ENCODE measurements around the gene TFEB. TPM values are rescaled to one million over a fixed set of nuclear protein-coding genes. Genes with fewer than 3 reads are reported as not detected.

Gene TFEB
- total RNA-seq, 1 donor from 2014 or later: 40.7 TPM

DNA sequence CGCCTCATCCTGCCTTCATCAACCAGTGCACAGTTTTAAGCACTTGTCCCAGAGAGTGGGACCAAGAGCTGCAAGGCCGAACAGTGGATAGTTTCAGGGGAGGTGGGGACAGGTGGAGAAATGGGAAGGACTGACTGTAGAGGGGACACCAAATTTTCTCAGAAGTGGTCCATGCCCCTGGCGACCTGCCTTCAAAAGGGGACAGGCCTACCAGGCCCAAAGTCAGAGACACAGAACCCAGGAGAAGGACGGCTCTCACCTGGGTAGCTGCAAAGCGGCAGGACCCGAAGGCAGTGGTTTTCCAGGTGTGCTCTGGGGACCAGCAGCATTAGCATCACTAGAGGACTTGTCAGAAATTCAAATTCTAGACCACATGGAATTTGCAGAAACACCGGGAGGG, 5.8 kb downstream of the TFEB start:
- ATAC-seq (ENCODE audit: poor library complexity) (no peak), DNase-seq (peak; percentile 40)
- intact Hi-C loops (cut with DNase I): no loop called here

DNA sequence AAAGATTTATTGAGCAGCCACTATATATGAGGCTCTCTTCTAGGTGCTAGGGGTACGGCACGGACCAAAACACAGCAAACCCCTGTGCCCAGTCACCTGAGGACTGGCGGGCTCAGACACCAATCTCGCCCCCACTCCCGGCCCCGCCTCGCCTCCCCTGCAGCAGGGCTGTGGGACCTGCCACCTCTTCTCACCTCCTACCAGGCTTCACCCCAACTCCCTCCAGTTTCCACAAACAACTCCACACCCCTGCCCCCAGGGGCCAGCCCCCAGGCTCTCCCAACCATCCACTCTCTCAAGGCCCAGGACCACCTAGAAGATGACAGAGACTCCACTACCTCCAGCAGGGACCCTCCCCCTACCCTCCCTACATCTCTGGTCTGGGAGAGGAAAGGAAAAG, 6.5 kb downstream of the TFEB start:
- peak; percentile 35 for DNase-seq
- intact Hi-C loops (cut with DNase I): no loop called here
- ATAC-seq (ENCODE audit: poor library complexity): no peak

DNA sequence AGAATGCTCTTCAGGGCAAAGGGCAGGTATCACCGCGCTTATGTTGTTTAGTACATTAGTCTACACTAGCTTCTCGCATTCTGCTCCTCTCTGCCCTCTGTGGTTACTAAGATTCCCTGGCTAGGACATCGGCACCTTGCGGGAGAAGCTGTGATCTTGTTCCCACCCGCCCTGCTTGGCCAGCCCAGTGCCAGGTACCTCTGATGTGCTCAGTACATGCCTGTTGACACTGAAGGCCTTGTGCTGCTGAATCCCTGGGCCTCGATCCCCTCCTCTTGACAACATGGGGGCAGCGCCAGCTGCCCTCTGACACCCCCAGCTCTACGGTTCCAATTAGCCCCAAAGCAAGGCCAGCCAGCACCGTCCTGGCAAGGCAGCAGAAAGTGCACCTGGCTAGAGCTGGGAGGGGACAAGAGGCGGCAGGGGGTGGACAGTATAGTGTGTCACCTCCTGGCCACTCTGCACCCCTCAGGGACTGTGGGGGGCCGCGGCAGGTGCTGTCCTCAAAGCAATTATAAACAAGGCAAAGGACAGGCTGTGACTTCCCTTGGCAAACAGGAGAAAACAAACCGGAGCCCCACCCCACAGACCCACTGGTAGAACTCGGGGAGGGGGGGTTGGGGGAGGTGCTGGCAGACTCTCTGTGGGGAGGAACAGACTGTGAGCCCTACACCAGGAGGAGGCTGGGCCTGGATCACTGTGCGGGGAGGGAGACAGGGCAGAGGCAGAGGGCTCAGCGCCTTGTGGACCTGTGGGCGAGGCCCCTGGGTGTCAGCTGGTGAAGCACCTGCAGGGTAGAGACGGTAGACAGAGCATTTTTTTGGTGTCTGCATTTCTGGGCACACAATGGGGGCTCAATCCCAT, 7.1 kb downstream of the TFEB start:
- intact Hi-C loops (cut with DNase I): no loop called here
- ATAC-seq (ENCODE audit: poor library complexity): peak; percentile 48
- DNase-seq: peak; percentile 48

DNA sequence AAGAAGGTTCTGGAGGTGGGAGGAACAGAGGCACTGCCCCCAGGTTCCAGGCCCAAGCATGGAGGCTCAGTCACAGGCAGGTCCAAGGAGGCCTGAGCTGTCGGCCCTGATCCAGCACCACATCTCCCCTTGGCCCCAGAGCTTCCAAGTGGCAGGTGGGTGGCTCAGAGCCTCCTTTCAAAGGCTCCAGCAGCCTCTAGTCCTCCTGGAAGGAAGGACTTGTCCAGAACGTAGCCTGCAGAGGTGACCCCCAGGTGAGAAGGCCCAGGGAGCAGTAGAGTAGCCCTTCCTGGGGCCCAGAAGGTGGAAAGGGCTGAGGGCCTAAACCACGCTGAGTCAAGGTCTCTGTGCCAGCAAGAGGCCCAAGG, 7.7 kb downstream of the TFEB start:
- peak; percentile 15 for DNase-seq
- intact Hi-C loops (cut with DNase I): no loop called here
- no peak for ATAC-seq (ENCODE audit: poor library complexity)

DNA sequence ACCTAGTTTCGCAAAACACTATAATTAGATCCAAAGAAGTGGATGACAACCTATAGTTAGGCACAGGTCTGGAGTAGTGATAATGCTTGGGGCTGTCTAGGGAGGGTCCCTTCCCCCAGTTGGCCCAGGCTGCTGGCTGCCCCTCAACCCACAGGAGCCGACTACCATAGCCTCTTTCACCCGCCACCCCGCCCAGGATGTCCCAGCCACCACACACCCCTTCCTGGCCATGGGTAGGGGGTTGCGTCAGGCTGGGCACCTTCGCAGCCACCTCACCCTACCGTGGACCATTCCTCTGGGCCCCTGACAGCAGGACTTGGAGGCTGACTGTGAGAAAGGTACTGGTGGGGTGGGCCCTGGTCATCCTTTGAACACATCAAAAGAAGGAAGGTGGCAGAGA, 8.5 kb downstream of the TFEB start:
- intact Hi-C loops (cut with DNase I): no loop called here
- peak; percentile 43 for DNase-seq
- no peak for ATAC-seq (ENCODE audit: poor library complexity)

DNA sequence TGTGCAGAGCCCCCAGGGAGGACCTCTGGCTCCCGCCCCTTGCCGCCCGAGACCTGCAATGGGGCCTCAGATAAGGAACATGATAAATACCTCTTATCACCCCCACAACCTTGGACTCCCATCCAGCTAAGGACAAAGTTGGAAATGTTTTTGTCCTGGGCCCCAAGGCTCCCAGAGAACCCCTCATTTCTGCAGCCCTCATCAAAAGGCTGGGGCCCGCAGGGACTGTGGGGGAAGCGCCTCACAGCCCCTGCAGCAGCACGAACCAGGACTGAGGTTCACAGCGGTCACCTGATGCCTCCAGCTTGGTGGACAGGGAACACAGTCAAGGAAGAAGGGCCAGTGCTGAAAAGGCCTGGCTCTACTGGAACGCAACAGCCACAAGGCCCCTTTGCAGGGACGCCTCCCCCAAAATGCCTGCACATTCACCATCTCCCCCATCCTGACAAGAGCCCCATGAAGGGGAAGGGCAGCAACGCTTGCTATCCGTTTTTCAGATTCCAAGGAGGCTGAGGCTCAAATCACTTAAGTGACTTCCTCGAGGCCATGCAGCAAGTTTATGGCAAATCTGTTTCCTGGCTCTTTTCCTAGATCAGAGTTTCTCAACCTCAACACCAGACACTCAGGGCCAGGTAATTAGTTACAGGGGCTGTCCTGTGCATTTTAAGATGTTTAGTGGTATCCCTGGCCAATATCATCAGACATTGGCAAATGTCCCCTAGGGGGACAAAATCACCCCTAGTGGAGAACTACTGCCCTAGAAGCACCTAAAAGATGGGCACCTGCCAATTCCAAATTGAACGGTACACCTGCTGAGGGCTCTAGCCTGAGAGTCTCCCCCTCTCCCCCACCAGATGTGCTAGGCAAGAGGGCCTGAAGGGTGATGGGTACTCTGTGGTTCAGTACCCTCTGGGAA, 10.6 kb downstream of the TFEB start:
- no peak for DNase-seq
- intact Hi-C loops (cut with DNase I): no loop called here
- ATAC-seq (ENCODE audit: poor library complexity): no peak

DNA sequence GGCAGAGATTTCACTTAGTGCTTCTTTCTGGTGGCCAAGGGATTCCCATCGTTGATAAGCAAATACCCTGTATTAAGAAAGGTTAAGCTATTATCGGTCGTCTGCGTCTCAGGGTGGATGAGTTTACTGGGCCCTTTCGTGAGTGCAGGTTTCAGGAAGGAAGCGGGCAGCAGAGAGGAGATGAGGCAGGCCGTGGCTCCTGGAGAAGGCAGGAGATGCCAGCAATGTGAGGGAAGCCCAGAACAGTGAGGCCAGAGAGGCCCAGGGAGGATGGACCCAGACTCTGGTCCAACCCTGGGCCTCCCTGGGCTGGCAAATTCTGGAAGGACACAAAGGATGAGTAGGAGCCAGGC, 11.2 kb downstream of the TFEB start:
- no peak for ATAC-seq (ENCODE audit: poor library complexity)
- no peak for DNase-seq
- intact Hi-C loops (cut with DNase I): no loop called here

DNA sequence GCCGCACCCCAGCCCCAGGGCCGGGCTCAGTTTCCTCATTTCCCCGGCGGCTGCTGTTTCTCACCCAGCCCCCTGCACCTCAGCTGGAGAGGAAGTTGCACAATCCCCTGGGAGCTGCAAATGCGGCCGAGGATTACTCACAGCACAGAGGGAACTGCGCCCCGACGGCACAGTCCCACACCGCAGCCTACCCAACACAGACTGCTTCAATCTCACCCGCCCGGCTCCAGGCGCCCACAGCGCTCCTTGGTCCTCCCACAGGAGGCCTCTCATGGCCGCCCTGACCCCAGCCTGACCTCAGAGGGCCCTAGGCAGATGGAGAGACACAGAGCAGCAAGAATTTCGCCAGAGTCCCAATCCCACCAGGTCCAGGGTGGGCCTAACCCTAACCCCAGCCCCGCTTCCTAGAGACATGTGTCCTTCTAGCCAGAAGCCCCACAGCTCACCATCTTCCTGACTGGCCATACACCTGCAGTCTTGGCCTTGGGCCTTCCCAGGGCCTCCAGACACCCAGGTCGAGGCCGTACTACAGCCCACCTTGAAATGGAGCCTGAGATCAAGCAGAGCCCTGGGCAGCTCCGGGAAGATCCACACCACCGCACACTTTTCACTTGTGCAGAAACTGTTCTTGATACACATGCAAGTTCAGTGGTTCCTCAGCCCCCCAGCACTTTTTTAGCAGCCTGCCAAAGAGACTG, 11.7 kb downstream of the TFEB start:
- intact Hi-C loops (cut with DNase I): no loop called here
- ATAC-seq (ENCODE audit: poor library complexity): peak; percentile 81
- peak; percentile 90 for DNase-seq

DNA sequence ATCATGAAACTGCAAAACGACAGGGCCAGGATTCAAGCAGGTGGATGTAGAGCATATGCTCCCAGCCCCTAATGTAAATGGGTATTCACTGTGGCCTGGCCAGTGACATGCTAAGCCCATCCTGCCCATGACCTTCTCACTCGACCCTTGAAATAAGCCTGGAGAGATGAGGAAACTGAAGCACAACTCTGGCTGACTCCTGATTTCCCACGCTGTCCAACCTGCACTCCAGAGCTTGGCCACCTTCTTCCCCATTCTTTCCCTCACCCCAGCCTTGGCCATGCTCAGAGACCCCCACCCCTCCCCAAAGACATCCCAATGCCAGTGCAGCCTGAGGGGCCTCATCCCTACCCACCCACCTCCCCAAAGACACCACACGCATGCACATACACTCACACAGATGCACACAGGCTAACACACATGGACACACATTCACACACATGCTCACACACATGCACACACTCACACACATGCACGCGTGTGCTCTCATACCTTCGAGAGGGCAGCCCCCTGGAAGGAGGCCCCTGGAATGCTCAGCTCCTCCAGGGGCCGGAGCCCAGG, 12.4 kb downstream of the TFEB start:
- DNase-seq (no peak), ATAC-seq (ENCODE audit: poor library complexity) (no peak)
- intact Hi-C loops (cut with DNase I): no loop called here

DNA sequence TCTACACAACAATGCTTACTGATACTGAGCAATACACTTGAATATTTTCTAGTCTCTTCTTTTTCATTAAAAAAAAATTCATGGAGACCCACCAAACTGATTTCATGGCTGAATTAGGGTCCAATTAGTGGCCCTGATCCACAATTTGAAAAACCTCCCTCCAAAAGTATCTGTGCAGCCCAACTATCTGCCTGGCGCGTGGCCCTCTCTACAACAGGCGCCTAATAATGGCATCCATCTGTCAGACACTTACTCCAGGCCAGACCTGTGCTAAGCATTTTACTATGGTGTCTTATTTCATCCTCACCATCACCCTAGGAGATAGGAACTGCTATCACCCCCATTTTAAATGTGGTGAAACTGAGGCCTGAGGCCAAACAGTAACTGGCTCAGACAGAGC, 14.0 kb downstream of the TFEB start:
- peak; percentile 6 for DNase-seq
- ATAC-seq (ENCODE audit: poor library complexity): no peak
- intact Hi-C loops (cut with DNase I): no loop called here

DNA sequence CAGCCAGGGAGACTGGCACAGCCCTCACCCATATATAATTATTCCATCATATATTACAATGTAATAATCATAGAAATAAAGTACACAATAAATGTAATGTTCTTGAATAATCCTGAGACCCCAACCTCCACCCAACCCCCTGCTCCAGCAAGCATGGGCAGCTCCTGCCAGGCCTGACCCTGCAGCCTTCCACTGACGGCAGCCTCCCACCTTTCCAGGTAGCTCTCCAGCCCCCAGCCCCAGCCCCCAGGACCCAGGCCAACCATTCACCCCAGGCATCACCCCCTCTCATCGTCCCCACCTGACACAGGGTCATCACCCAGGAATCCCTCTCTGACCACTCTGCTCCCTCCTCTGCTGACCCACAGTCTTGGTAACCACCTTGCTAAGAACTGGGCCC, 14.6 kb downstream of the TFEB start:
- ATAC-seq (ENCODE audit: poor library complexity) (no peak), DNase-seq (no peak)
- intact Hi-C loops (cut with DNase I): no loop called here

DNA sequence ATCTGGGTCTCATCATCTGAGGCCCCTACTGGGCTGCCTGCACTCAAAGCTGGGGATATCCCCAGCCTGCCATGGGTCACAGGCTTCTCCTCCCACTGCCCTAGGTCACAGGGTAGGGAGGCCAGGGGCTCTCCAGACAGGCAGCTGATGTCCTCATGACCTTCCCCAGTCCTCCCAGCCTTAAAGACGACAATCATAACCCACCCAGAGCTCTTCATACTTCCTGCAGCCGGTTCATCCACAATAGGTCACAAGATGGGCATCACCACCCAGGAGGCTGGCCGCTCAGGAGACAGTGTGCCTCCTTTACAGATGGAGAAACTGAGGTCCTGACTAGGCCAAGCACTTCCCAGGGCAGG, 15.2 kb downstream of the TFEB start:
- DNase-seq: peak; percentile 8
- intact Hi-C loops (cut with DNase I): no loop called here
- ATAC-seq (ENCODE audit: poor library complexity): no peak

DNA sequence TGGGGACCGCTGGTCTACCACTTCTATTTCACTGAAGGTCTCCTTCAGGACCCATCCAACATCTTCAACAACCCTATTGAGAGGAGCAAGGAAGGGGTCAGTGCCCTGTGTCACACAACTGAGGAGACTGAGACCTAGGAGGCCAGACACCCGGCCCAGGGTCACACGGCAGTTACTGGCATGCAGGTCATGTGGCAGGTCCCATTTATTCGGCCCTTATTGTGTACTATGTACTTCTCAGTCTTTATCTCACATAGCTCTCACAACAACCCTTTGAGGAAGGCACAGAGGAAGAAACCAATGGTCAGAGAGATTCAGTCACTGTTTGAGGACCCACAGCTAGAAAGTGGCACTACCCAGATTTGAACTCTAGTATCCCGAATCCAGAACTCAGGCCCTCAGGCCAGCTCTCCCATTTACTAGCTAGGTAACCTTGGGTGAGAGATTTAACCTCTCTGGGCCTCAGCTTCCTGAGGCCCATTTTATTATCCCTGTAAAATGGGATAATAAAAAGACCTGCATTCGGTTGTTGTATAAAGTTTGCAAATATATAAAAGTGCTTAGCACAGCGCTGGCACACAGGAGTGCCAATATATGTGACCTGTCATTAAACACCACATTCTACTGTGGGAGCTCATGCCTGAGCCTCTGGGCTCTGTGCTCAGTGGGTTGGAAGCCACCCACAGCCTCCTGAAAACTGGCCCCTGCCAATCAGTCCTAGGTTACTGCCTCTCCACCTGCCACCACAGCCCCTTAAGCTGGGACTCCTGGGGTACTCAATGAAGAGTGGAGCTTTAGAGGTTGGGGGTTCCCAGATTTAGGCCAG, 15.8 kb downstream of the TFEB start:
- DNase-seq (no peak), ATAC-seq (ENCODE audit: poor library complexity) (no peak)
- intact Hi-C loops (cut with DNase I): no loop called here

DNA sequence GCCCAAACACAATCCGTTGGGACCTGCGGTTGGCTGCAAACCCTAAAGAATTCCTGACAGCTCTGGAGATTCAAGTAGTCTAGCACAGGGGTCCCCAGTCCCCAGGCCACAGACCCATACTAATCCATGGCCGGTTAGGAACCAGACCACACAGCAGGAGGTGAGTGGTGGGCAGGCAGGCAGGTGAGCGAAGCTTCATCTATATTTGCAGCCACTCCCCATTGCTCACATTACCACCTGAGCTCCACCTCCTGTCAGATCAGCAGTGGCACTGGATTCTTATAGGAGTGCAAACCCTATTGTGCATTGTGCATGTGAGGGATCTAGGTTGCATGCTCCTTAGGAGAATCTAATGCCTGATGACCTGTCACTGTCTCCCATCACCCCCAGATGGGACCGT, 16.6 kb downstream of the TFEB start:
- ATAC-seq (ENCODE audit: poor library complexity) (no peak), DNase-seq (no peak)
- intact Hi-C loops (cut with DNase I): no loop called here

DNA sequence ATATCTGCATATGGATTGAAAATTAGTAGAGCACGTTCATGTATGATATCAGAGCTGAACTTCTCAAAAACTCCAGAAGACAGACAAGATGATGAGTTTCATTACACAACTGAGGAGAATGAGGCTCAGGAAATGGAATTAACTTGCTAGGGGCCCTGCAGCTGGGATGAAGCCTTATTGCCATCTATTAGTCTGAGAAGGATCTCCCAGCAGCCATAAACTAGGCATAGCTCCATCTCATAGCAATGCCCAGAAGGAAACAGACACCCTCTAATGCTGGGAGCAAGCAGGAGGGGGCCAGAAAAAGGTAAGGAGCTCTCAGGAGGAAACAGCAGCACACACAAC, 18.0 kb downstream of the TFEB start:
- no peak for DNase-seq
- intact Hi-C loops (cut with DNase I): no loop called here
- ATAC-seq (ENCODE audit: poor library complexity): no peak

DNA sequence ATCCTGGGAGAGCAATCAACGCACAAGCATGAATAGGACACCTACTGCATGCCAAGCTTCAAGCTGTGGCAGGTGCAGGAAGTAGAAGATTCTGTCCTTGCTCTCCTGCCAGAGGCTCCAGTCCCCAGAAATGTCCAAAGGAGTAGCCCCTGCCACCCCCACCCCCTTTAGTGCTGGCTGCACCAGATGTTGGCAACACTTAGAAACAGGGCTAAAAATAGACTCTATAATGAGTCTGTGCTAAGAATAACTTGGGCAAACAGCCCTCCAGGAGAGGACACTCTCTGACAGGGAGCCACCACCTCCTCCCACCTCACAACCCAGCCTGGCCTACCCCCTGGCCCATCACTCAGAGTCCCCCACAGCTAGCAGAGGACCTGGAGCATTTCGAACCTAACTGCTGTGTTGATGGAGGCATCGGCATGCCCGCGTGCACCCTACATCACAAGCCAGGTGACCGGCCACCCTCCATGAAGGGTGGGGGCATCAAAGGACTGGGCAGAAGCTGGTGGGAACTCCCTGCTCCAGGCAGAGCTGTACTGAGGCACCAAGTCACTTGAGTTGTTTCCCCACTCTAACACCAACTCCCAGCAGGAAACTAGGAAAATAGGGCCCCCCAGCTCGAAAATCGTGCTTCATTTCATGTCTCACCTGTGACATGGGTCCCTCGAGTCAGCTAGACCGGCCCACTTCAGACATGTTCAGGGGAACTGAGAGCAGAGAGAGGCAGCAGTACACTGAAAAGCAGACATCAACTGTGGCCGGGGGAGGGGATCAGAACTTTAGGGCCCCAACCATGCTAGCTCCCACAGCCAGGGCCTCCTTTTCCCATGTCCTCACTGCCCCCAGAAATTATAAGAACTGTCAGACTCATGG, 18.7 kb downstream of the TFEB start:
- intact Hi-C loops (cut with DNase I): no loop called here
- DNase-seq: no peak
- peak; percentile 53 for ATAC-seq (ENCODE audit: poor library complexity)

DNA sequence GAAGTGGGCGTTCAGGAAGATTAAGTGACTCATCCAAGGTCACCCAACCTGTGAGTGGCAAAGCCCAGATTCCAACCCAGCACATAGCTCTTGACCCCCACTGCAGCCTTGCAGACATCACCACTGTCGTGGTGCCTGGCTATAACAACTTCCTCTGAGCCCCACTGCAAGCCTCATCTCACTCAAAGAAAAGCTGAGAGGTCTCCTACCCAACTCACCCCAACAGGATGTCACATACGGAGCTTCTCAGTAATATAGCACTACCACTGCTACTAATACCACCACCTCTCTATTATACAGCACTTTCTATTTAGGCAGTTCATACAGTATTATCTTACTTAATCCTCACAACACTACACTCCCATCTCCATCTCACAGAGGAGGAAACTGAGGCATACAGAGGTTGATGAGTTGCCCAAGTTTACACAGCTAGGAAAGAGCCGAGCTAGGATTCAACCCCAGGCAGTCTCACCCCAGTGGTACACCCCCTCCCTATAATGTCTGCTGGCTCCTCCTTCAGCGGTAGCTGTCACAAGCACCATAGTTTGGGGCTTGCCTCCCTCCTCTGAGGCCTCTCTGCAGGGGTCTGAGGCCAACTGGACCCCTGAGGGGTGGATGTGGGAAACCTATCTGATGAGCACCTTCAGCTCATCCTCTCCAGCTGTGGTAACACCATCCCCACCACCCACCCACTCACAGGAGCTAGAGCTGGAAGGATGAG, 19.5 kb downstream of the TFEB start:
- no peak for ATAC-seq (ENCODE audit: poor library complexity)
- intact Hi-C loops (cut with DNase I): no loop called here

More for the DNA sequence above, 19.5 kb downstream of the TFEB start:
- no peak for DNase-seq

All from Right ventricle myocardium superior (tissue), 1 donor.